Measurements from ENCODE around the gene FADS1. TPM values are rescaled to one million over a fixed set of nuclear protein-coding genes. Genes with fewer than 3 reads are reported as not detected.

Gene FADS1
- 96.9 and 104 TPM in 2 replicates for total RNA-seq (2014; rRNA removed; shearing (Covaris generic))

GRCh38 chr11:61816736-61817455 is at the start of gene FADS1:
TSS of gene FADS1 (minus strand) at chr11:61817003. CDS start at chr11:61816929, 74 bp downstream.

GRCh38 chr11:61827571-61828378 is 11.0 kb upstream of the FADS1 start, which contains the start of gene FADS2:
TSS of gene FADS2 (plus strand) at chr11:61828300. CDS start at chr11:61828391, 91 bp downstream.

GRCh38 chr11:61792310-61793082 is 24.3 kb downstream of the FADS1 start, which contains the start of the genes FEN1 and TMEM258:
TSS of gene FEN1 (plus strand) at chr11:61792911. CDS start at chr11:61795362, 2,451 bp downstream.
TSS of gene TMEM258 (minus strand) at chr11:61792599. CDS start at chr11:61792558, 41 bp downstream.

DNA sequence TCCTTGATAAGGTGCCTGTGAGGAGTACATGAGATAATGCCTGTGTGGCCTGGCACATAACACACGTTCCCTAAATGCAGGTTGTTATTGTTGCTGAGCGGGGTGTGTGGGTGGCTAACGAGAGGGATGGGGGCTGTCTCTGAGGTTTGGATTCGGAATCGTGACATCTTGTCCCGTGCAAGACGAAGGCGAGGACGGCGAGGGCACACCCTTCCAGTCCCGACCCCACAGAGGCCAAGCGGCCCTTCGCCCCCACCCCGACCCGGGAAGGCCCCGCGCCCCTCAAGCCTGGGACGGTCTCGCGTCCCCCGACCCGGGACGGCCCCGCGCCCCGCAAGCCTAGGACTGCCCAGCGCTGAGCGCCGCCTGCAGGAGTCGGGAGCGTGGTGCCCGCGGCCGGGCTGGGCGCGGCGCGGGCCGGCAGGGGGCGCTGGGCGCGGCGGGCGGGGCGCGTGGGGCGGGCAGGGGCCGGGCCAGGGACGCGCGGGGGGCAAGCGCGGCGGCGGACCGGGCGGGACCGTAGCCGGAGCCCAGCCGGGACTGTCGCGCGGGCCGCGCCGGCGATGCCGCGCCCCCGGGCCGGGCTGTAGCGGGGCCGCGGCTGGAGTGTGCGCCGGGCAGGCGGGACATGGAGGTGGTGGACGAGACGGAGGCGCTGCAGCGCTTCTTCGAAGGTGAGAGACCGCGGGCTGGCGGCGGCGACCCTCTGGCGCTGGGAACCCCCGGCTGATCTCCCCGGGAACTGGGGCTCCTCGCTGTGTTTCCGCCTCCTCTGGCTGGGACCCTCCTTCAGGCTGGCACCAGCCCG is 64.5 kb downstream of the FADS1 start, which contains the start of gene MYRF:
Gene MYRF, plus strand, starts transcription at position 520 of the 808 bp plus-strand sequence. Its CDS starts 109 bp downstream, at position 629.

Other genes starting within 250 kb of the FADS1 start
- 0.45 and 1.2 TPM in 2 replicates for gene SYT7, start 235.9 kb downstream of the FADS1 start, total RNA-seq (2014; rRNA removed; shearing (Covaris generic))
- 2.7 and 3.8 TPM in 2 replicates for gene DAGLA, start 136.6 kb downstream of the FADS1 start, total RNA-seq (2014; rRNA removed; shearing (Covaris generic))
- 3.1 and 4.8 TPM in 2 replicates for gene MYRF, start 64.4 kb downstream of the FADS1 start, total RNA-seq (2014; rRNA removed; shearing (Covaris generic))
- 99.8 and 137 TPM in 2 replicates for gene TMEM258, start 24.4 kb downstream of the FADS1 start, total RNA-seq (2014; rRNA removed; shearing (Covaris generic))
- 112 and 115 TPM in 2 replicates for gene FEN1, start 24.1 kb downstream of the FADS1 start, total RNA-seq (2014; rRNA removed; shearing (Covaris generic))
- 10.9 and 13.8 TPM in 2 replicates for gene FADS2, start 11.3 kb upstream of the FADS1 start, total RNA-seq (2014; rRNA removed; shearing (Covaris generic))
- gene FADS3, start 74.5 kb upstream of the FADS1 start, total RNA-seq (2014; rRNA removed; shearing (Covaris generic)), result 74.2 and 81.4 TPM in 2 replicates
- 2.8 and 3.7 TPM in 2 replicates for gene RAB3IL1, start 100.6 kb upstream of the FADS1 start, total RNA-seq (2014; rRNA removed; shearing (Covaris generic))
- gene BEST1, start 133.3 kb upstream of the FADS1 start, total RNA-seq (2014; rRNA removed; shearing (Covaris generic)), result 3.8 and 5.7 TPM in 2 replicates
- gene FTH1, start 150.6 kb upstream of the FADS1 start, total RNA-seq (2014; rRNA removed; shearing (Covaris generic)), result 406 and 415 TPM in 2 replicates

All from A375 (cell line).